Upper lobe of left lung (tissue), 4 donors: ENCODE measurements around the gene ANKRD11.

Source experiments
- CTCF ChIP-seq, 6 experiments: fragments of 450-650 bp in 4 of 6; fragments of 200-600 bp in 2 of 6; sonication (generic) in 2 of 6; IDR thresholded peaks; one replicate each; pipeline ENCODE4 v1.5.1; 2016 to 2019; ENCODE audit warnings: antibody characterized with exemption in 6 of 6
- POLR2A ChIP-seq, 4 donors: fragments of 450-650 bp; IDR thresholded peaks; one replicate each; pipeline ENCODE4 v1.5.1; 2016 to 2017; ENCODE audit warnings: antibody characterized with exemption in 4 of 4, mild to moderate bottlenecking in 2 of 4

GRCh38 chr16:89444151-89444723, 46.1 kb downstream of the ANKRD11 start:
- TF ChIP-seq CTCF (IDR thresholded peaks at IDR 0.05) (no peak), POLR2A (IDR thresholded peaks at IDR 0.05) (no peak)
